SK-N-MC (cell line): ENCODE data around the gene WIZ.

Experiments used
- EZH2 ChIP-seq: fragments of 200-600 bp; sonication (generic); IDR thresholded peaks from one replicate; pipeline ENCODE4 v1.6.1; 2017; ENCODE audit warnings: antibody characterized with exemption
- POLR2AphosphoS5 ChIP-seq: IDR thresholded peaks from 2 replicates; pipeline ENCODE4 v1.6.1; 2012; ENCODE audit warnings: mild to moderate bottlenecking, low read depth, low read length, borderline replicate concordance

DNA sequence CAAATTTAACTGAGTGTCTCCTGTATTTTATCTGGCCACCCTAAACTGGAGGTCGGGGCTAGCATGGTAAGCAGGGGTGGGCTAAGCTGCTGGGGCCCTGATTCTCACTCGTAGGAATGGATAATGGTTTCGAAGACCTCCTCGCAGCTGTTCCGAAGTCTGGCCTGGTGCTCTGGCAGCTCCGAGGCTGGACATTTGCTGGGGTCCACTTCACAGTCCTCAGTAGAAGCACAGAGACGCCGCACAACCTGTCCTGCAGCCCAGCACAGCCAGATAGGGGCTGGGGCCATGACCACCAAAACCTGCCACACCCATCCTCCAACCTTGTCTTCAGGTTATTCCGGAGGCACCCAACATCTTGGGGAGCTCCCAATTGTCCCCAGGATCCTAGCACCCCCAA is 6.2 kb upstream of the WIZ start:
- TF ChIP-seq POLR2AphosphoS5 (no peak), EZH2 (no peak)
